ENCODE results near the gene SCAF8.

The SCAF8 gene

DNA sequence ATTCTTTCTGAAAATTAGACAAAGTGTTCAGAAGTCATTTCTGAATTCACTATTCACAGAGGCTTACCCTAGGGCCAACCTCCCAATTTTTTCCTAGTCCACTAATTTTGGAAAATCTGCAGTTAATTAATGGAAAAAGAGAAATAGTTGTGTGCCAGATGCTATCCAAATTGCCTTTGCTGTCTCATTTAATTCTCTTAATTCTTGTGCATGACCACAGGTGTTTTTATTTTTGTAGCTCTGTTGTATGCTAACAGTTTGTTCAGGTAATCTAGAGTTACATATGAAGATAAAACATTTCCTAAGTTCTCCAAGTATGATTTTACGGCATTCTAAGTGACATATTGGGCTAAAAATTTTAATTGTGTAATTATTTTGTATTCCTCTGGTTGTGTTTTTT is 96.8 kb downstream of the SCAF8 start:
- no peak overlapping the region for H3K4me3 ChIP-seq (ENCODE audit: low read length)
- H3K36me3 ChIP-seq (ENCODE audit: control insufficient read depth, insufficient read depth, low read length), result peaks cover 7% of the 10 kb centered on the region
- H3K9ac ChIP-seq (ENCODE audit: low read length), result no peak overlapping the region
- no peaks in the 10 kb centered on the region for H3K27me3 ChIP-seq (ENCODE audit: control insufficient read depth, insufficient read depth, low read length)
- H3K27ac ChIP-seq (ENCODE audit: low read depth, low read length), result no peak overlapping the region
- H3K4me1 ChIP-seq (ENCODE audit: control insufficient read depth, insufficient read depth, low read length), result no peaks in the 10 kb centered on the region

DNA sequence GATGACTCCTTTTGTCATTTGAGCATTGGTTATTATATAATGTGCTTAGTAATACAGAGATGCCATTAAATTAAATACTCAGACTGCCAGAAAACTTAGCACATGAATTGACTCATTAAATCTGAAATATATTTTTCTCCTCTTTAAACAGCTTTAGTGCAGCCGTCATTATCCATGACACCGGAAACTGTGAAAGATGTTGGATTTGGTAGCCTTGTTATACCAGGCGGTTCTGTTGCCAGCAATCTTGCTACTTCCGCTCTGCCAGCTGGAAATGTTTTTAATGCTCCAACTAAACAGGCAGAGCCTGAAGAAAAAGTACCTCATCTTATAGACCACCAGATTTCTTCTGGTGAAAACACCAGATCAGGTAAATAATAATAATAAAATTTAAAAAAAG is 97.6 kb downstream of the SCAF8 start:
- no peak overlapping the region for H3K27ac ChIP-seq (ENCODE audit: low read depth, low read length)
- H3K4me1 ChIP-seq (ENCODE audit: control insufficient read depth, insufficient read depth, low read length), result no peaks in the 10 kb centered on the region
- peaks cover 7% of the 10 kb centered on the region for H3K36me3 ChIP-seq (ENCODE audit: control insufficient read depth, insufficient read depth, low read length)
- no peak overlapping the region for H3K9ac ChIP-seq (ENCODE audit: low read length)
- H3K4me3 ChIP-seq (ENCODE audit: low read length), result no peak overlapping the region
- no peaks in the 10 kb centered on the region for H3K27me3 ChIP-seq (ENCODE audit: control insufficient read depth, insufficient read depth, low read length)

GRCh38 chr6:154835307-154835706 is 102.1 kb downstream of the SCAF8 start:
- no peak overlapping the region for H3K4me3 ChIP-seq (ENCODE audit: low read length)
- H3K9ac ChIP-seq (ENCODE audit: low read length), result no peak overlapping the region
- H3K27ac ChIP-seq (ENCODE audit: low read depth, low read length), result no peak overlapping the region

DNA sequence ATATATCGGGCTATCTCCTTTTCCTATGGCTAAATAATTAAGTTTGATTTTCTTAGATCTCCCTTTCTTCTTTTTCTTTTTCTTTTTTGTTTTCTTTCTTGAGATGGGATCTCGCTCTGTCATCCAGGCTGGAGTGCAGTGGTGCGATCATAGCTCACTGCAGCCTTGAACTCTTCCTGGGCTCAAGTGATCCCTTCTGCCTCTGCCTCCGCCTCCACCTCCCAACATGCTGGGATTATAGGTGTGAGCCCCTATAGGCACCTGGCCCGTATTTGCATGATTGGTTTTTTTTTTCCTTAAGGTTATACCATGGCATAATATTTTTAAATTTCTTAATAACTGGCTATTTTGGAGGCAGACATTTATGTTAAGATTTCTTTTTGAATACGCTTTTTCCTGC is 106.3 kb downstream of the SCAF8 start:
- no peaks in the 10 kb centered on the region for H3K36me3 ChIP-seq (ENCODE audit: control insufficient read depth, insufficient read depth, low read length)
- H3K4me1 ChIP-seq (ENCODE audit: control insufficient read depth, insufficient read depth, low read length), result no peaks in the 10 kb centered on the region

More at GRCh38 chr6:154835307-154835706, 102.1 kb downstream of the SCAF8 start:
- Histone ChIP-seq H3K4me1 (ENCODE audit: control insufficient read depth, insufficient read depth, low read length) (no peaks in the 10 kb centered on the region), H3K36me3 (ENCODE audit: control insufficient read depth, insufficient read depth, low read length) (peaks cover 7% of the 10 kb centered on the region), H3K27me3 (ENCODE audit: control insufficient read depth, insufficient read depth, low read length) (no peaks in the 10 kb centered on the region)

GRCh38 chr6:154840363-154840762 is 107.1 kb downstream of the SCAF8 start:
- H3K4me3 ChIP-seq (ENCODE audit: low read length), result no peak overlapping the region
- no peak overlapping the region for H3K9ac ChIP-seq (ENCODE audit: low read length)
- no peaks in the 10 kb centered on the region for H3K27me3 ChIP-seq (ENCODE audit: control insufficient read depth, insufficient read depth, low read length)
- H3K4me1 ChIP-seq (ENCODE audit: control insufficient read depth, insufficient read depth, low read length), result no peaks in the 10 kb centered on the region
- H3K36me3 ChIP-seq (ENCODE audit: control insufficient read depth, insufficient read depth, low read length), result no peaks in the 10 kb centered on the region
- no peak overlapping the region for H3K27ac ChIP-seq (ENCODE audit: low read depth, low read length)

More for the DNA sequence above, 106.3 kb downstream of the SCAF8 start:
- no peak overlapping the region for H3K27ac ChIP-seq (ENCODE audit: low read depth, low read length)
- no peak overlapping the region for H3K4me3 ChIP-seq (ENCODE audit: low read length)
- no peaks in the 10 kb centered on the region for H3K27me3 ChIP-seq (ENCODE audit: control insufficient read depth, insufficient read depth, low read length)
- H3K9ac ChIP-seq (ENCODE audit: low read length), result no peak overlapping the region

GRCh38 chr6:154841109-154841508 is 107.9 kb downstream of the SCAF8 start:
- H3K36me3 ChIP-seq (ENCODE audit: control insufficient read depth, insufficient read depth, low read length), result no peaks in the 10 kb centered on the region
- H3K27ac ChIP-seq (ENCODE audit: low read depth, low read length), result no peak overlapping the region
- H3K4me3 ChIP-seq (ENCODE audit: low read length), result no peak overlapping the region
- no peak overlapping the region for H3K9ac ChIP-seq (ENCODE audit: low read length)
- H3K27me3 ChIP-seq (ENCODE audit: control insufficient read depth, insufficient read depth, low read length), result no peaks in the 10 kb centered on the region
- no peaks in the 10 kb centered on the region for H3K4me1 ChIP-seq (ENCODE audit: control insufficient read depth, insufficient read depth, low read length)

DNA sequence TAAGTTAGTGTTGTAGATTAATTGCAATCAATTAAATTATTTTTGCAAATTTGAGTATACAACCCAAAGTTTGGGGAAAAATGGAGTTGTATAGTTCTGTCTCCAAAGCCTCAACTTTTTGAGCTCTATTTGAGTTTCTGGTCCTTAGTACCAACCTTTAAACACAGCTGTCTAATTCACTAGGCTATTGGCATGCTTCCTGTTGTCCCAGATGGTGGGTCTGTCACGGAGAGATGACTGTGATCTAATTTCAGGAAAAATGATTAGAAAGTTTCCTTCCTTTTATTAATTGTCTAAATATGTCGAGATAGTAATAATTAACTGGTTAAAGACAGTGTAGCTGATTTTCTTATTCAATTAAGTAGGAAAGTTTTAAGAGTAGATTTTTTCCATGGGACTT is 109.6 kb downstream of the SCAF8 start:
- Histone ChIP-seq H3K27ac (ENCODE audit: low read depth, low read length) (no peak overlapping the region), H3K36me3 (ENCODE audit: control insufficient read depth, insufficient read depth, low read length) (no peaks in the 10 kb centered on the region), H3K4me1 (ENCODE audit: control insufficient read depth, insufficient read depth, low read length) (no peaks in the 10 kb centered on the region), H3K9ac (ENCODE audit: low read length) (no peak overlapping the region), H3K27me3 (ENCODE audit: control insufficient read depth, insufficient read depth, low read length) (no peaks in the 10 kb centered on the region), H3K4me3 (ENCODE audit: low read length) (no peak overlapping the region)

DNA sequence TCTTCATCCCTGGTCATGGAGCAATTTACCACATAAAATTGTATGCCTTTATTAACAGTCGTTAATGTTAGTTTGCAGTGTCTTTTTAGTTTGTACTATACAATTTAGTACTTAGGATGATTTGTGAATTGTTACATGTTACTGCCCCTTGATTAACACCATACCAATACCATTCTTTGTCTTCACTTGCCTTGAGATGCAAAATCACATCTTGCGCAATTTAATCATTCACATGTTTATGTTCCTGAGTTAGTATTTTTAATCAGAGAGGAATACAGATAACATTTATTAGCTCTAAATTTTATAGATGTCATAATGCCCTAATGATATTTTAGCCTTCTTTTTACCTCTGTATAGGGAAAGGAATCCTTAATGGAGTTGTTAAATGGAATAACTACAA is 114.1 kb downstream of the SCAF8 start:
- no peaks in the 10 kb centered on the region for H3K27me3 ChIP-seq (ENCODE audit: control insufficient read depth, insufficient read depth, low read length)
- H3K27ac ChIP-seq (ENCODE audit: low read depth, low read length), result no peak overlapping the region
- H3K9ac ChIP-seq (ENCODE audit: low read length), result no peak overlapping the region
- no peak overlapping the region for H3K4me3 ChIP-seq (ENCODE audit: low read length)
- no peaks in the 10 kb centered on the region for H3K36me3 ChIP-seq (ENCODE audit: control insufficient read depth, insufficient read depth, low read length)
- H3K4me1 ChIP-seq (ENCODE audit: control insufficient read depth, insufficient read depth, low read length), result no peaks in the 10 kb centered on the region

GRCh38 chr6:154848580-154848979 is 115.4 kb downstream of the SCAF8 start:
- no peaks in the 10 kb centered on the region for H3K27me3 ChIP-seq (ENCODE audit: control insufficient read depth, insufficient read depth, low read length)
- H3K36me3 ChIP-seq (ENCODE audit: control insufficient read depth, insufficient read depth, low read length), result no peaks in the 10 kb centered on the region
- H3K27ac ChIP-seq (ENCODE audit: low read depth, low read length), result no peak overlapping the region
- no peaks in the 10 kb centered on the region for H3K4me1 ChIP-seq (ENCODE audit: control insufficient read depth, insufficient read depth, low read length)
- H3K9ac ChIP-seq (ENCODE audit: low read length), result no peak overlapping the region
- no peak overlapping the region for H3K4me3 ChIP-seq (ENCODE audit: low read length)

DNA sequence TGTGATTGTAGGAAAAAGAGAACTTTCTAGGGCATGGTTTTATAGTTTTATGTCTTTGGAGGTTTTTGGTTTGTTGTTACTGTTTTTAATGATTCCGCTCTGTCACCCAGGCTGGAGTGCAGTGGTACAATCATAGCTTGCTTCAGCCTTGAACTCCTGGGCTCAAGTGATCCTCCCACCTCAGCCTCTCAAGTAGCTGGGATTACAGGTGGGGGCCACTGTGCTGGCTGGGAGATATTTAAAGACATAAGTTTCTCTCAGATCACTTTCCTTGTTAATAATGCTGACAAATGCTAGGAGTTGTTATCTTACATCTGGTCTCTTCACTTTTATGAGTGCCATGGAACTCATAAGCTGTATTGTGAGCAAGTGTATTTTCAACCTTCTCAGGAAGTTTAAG is 116.3 kb downstream of the SCAF8 start:
- Histone ChIP-seq H3K4me1 (ENCODE audit: control insufficient read depth, insufficient read depth, low read length) (no peaks in the 10 kb centered on the region), H3K9ac (ENCODE audit: low read length) (no peak overlapping the region), H3K36me3 (ENCODE audit: control insufficient read depth, insufficient read depth, low read length) (no peaks in the 10 kb centered on the region), H3K4me3 (ENCODE audit: low read length) (no peak overlapping the region), H3K27ac (ENCODE audit: low read depth, low read length) (no peak overlapping the region), H3K27me3 (ENCODE audit: control insufficient read depth, insufficient read depth, low read length) (no peaks in the 10 kb centered on the region)

DNA sequence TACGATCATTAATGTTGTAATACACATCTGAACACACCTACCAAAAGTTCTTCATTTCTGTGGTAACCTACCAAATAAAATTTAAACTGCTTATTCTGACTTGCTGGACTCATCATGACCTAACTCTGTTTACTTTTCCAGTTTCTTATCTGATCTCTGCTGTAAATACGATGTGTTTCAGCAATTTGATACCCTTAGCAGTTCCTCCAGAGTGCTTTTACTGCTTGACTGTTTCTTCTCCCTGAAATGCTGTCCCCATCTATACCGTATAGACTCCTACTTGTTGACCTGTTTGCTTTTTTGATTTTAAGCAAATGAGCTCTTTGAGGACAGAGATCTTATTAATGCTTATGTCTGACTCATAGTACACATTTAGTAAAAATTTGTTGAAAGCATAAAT is 119.5 kb downstream of the SCAF8 start:
- no peaks in the 10 kb centered on the region for H3K27me3 ChIP-seq (ENCODE audit: control insufficient read depth, insufficient read depth, low read length)
- no peak overlapping the region for H3K4me3 ChIP-seq (ENCODE audit: low read length)
- no peak overlapping the region for H3K9ac ChIP-seq (ENCODE audit: low read length)
- no peak overlapping the region for H3K27ac ChIP-seq (ENCODE audit: low read depth, low read length)
- H3K36me3 ChIP-seq (ENCODE audit: control insufficient read depth, insufficient read depth, low read length), result no peaks in the 10 kb centered on the region
- no peaks in the 10 kb centered on the region for H3K4me1 ChIP-seq (ENCODE audit: control insufficient read depth, insufficient read depth, low read length)

DNA sequence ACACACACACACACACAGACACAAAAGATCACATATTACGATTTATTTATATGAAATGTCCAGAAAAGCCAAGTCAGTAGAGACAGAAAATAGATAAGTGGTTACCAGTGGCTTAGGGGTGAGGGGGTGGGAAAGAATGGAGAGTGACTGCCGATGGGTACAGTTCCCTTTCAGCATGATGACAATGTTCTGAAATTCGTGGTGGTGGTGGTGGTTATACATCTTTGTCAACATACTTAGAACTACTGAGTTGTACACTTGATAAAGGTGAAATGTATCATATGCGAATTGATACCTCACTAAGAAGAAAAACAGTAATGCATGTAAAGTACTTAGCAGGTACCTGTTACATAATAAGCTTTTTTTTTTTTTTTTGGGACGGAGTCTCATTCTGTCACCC is 124.3 kb downstream of the SCAF8 start:
- Histone ChIP-seq H3K27ac (ENCODE audit: low read depth, low read length) (no peak overlapping the region), H3K9ac (ENCODE audit: low read length) (no peak overlapping the region), H3K4me1 (ENCODE audit: control insufficient read depth, insufficient read depth, low read length) (no peaks in the 10 kb centered on the region), H3K27me3 (ENCODE audit: control insufficient read depth, insufficient read depth, low read length) (no peaks in the 10 kb centered on the region), H3K4me3 (ENCODE audit: low read length) (no peak overlapping the region), H3K36me3 (ENCODE audit: control insufficient read depth, insufficient read depth, low read length) (no peaks in the 10 kb centered on the region)

DNA sequence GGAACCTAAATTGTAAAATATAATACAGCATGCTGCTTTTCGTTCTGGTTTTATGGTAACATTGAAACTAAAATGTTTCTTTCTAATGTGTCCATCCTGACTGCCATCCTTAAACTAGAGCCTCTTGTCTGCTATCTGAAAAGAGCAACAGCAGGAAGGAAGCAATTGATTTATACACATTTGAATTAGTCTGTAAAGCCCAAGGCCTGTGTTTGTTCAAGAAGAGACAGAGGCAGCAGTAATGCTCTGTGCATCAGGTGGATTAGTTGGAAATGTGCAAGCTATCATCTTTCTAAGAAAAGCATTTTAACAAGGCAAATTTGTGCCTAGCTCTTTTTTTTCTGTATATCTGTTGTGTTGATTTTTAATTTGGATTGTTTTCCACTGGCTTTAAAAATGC is 128.6 kb downstream of the SCAF8 start:
- H3K4me3 ChIP-seq (ENCODE audit: low read length), result no peak overlapping the region
- H3K9ac ChIP-seq (ENCODE audit: low read length), result no peak overlapping the region
- H3K27ac ChIP-seq (ENCODE audit: low read depth, low read length), result no peak overlapping the region
- H3K4me1 ChIP-seq (ENCODE audit: control insufficient read depth, insufficient read depth, low read length), result no peaks in the 10 kb centered on the region
- no peaks in the 10 kb centered on the region for H3K27me3 ChIP-seq (ENCODE audit: control insufficient read depth, insufficient read depth, low read length)
- no peaks in the 10 kb centered on the region for H3K36me3 ChIP-seq (ENCODE audit: control insufficient read depth, insufficient read depth, low read length)

All from rectal smooth muscle tissue (tissue), 1 donor.